ENCODE data around the gene KLF9.

DNA sequence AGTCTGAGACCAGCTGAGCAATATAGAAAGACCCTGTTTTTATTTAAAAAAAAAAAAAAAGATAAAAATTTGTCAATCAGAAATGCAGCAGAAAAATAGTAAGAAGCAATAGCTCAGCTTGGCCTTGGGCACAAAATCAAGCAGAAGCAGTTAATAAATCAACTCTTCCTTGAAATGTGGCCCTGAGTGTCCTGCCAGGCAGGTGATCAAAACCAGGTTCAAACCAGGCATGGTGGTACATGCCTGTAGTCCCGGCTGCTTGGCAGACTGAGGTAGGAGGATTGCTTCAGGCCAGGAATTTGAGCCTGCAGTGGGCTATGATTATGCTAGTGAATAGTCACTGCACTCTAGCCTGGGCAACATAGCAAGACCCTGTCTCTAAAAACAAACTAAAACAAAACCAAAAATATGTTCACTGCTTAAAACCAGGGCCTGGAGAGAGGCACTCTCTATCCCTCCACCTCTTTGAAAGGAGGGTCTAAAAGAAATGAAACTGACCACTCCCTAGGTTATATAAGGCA is 27.9 kb upstream of the KLF9 start:
- TF ChIP-seq, protein P1, sequence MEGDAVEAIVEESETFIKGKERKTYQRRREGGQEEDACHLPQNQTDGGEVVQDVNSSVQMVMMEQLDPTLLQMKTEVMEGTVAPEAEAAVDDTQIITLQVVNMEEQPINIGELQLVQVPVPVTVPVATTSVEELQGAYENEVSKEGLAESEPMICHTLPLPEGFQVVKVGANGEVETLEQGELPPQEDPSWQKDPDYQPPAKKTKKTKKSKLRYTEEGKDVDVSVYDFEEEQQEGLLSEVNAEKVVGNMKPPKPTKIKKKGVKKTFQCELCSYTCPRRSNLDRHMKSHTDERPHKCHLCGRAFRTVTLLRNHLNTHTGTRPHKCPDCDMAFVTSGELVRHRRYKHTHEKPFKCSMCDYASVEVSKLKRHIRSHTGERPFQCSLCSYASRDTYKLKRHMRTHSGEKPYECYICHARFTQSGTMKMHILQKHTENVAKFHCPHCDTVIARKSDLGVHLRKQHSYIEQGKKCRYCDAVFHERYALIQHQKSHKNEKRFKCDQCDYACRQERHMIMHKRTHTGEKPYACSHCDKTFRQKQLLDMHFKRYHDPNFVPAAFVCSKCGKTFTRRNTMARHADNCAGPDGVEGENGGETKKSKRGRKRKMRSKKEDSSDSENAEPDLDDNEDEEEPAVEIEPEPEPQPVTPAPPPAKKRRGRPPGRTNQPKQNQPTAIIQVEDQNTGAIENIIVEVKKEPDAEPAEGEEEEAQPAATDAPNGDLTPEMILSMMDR (IDR thresholded peaks at IDR 0.05; ENCODE audit: low read depth, low read length): no peak
- TF ChIP-seq EZH2phosphoT487 (IDR thresholded peaks at IDR 0.05; ENCODE audit: low read depth): no peak

Data from OCI-LY3 (cell line).